ENCODE results near the gene SRSF11.

DNA sequence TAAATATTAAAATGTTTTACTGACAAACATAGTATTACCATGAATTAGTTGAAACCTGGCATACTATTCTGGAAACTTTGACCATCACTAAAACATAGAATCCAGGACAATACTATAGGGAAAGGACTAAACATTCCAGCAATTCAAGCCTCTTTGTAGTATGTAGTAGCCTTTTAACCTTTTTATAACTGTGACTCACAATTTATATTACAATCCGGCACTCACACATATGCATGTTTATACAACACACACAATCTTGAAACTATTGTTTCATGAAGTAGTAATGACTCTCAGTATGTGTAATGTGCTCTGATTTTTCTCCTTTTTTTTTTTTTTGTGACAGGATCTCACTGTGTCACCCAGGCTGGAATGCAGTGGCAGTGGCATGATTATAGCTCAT lies 69.0 kb downstream of the SRSF11 start:
- TF ChIP-seq EZH2phosphoT487 (IDR thresholded peaks at IDR 0.05; ENCODE audit: borderline replicate concordance), result no peak
- TF ChIP-seq, protein P1, sequence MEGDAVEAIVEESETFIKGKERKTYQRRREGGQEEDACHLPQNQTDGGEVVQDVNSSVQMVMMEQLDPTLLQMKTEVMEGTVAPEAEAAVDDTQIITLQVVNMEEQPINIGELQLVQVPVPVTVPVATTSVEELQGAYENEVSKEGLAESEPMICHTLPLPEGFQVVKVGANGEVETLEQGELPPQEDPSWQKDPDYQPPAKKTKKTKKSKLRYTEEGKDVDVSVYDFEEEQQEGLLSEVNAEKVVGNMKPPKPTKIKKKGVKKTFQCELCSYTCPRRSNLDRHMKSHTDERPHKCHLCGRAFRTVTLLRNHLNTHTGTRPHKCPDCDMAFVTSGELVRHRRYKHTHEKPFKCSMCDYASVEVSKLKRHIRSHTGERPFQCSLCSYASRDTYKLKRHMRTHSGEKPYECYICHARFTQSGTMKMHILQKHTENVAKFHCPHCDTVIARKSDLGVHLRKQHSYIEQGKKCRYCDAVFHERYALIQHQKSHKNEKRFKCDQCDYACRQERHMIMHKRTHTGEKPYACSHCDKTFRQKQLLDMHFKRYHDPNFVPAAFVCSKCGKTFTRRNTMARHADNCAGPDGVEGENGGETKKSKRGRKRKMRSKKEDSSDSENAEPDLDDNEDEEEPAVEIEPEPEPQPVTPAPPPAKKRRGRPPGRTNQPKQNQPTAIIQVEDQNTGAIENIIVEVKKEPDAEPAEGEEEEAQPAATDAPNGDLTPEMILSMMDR (conservative IDR thresholded peaks at IDR 0.05; ENCODE audit: low read length), result no peak
